ENCODE results near the gene ATP8A2.
A peak's percentile ranks its signal among the peaks of the same experiment; 100 is the strongest.

ATP8A2 gene

GRCh38 chr13:25981060-25981459 is 609.3 kb downstream of the ATP8A2 start:
- no peak for DNase-seq

DNA sequence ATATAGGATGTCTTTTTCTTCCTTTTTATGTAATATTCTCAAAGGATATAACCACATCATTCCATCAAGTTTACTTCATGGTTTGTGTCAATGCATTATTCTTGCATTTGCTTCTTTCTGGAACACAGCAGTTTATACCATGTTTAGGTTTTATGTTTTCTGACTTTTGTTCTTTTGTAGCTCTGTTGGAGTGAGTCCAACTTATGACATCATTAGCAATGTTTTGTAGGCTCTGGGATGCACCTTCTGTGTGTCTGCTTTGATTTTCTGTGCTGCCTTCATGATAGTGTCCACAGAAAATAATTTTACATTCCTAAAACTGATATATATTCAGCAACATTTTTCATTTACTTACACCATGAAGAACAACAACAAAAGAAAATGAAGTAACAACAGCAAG is 611.1 kb downstream of the ATP8A2 start:
- DNase-seq = no peak

DNA sequence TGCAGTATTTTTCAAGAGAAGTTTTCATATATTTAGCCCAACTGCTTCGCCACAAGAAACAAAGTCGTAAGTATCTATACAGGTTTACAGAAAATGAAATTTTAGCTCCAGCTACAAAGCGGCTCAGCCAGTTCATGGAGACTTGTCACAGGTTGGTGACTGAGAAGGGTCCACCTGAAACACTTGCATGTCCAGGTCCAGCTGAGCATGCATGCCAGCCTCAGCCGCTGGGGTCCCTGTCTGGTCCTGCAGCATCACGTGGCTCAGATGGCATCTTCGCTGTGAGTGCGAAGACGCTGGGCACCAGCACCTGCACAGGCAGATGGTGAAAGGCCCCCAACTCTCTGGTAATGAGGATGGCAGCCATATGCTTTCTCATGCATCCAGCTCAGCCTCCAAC is 616.2 kb downstream of the ATP8A2 start:
- DNase-seq = no peak

DNA sequence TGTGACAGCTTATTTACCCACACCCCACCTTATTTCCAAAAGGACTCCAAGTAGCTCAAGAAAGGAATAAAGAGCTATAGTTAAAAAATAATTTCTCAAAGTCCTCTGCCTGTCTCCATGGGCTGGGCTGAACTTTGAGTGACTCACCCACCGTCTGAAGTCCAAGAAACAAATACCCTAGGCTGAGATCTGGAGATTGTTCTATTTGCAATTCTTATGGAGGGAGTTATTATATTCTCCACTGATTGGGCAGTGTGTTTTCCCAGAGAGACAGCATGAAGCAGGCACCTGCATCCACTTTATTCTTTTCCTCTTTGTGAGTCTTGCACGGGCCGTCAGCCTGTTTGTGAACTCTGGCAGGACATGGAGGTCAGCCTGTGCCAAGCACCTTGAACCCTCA is 616.9 kb downstream of the ATP8A2 start:
- DNase-seq = no peak

GRCh38 chr13:25990801-25991200 is 619.0 kb downstream of the ATP8A2 start:
- DNase-seq = no peak

DNA sequence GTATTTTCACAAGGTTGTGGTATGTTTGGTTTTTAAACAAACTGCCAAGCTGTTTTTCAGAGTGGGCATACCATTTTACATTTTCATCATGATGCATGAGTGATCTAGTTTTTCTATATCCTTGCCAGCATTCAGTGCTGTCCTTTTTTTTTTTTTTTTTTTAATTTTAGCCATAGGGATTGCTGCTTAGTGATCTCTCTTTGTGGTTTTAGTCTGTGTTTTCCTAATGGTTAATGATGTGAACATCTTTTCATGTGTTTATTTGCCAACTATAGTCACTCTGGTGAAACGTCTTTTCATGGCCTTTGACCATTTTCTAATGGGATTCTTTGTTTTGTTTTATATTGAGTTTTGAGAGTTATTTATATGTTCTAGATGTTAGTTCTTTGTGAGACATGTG is 620.3 kb downstream of the ATP8A2 start:
- DNase-seq = no peak

DNA sequence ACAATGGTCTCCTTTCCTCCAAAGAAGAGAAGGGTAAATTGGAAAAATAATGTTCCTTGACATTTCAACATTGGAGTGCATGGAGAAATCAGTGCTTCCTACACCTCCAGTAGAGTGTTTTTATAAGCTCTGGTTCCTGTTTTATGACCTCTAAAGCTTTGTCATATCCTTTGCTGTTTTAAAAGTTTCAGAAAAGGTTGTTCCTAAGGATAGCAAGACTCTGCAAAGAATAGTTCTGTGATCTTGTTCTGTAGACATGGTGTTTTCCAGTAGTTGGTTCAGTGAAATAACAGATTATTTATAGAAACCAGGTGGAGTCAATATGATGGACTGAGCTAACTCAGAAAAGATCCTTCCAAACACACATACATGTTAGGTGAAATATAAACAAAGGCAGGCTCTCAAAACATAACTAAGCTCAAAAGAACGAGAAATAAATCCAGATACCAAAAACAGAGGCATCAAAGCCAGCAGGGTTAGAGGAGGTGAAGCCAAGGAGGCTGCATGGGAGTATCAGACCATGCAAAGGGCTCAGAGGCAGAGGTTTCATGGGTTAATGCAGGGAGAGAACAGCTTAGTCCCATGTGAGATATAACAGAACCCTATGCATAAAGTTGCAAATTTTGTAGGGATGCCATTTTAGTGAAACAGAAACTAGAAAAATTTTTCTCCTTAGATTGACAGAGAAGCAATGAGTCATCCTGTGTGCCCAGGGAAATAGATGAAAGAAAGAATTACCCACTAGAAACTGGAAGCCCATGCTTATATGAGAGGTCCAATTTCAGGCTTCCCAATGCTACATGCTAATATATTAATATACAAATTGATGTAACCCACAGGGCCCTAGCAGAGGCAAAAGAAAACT is 635.7 kb downstream of the ATP8A2 start:
- DNase-seq = no peak

- no peak for DNase-seq
Observed at GRCh38 chr13:26010487-26011207, 638.9 kb downstream of the ATP8A2 start.

- DNase-seq = no peak
Observed at GRCh38 chr13:26011208-26011573, 639.4 kb downstream of the ATP8A2 start.

DNA sequence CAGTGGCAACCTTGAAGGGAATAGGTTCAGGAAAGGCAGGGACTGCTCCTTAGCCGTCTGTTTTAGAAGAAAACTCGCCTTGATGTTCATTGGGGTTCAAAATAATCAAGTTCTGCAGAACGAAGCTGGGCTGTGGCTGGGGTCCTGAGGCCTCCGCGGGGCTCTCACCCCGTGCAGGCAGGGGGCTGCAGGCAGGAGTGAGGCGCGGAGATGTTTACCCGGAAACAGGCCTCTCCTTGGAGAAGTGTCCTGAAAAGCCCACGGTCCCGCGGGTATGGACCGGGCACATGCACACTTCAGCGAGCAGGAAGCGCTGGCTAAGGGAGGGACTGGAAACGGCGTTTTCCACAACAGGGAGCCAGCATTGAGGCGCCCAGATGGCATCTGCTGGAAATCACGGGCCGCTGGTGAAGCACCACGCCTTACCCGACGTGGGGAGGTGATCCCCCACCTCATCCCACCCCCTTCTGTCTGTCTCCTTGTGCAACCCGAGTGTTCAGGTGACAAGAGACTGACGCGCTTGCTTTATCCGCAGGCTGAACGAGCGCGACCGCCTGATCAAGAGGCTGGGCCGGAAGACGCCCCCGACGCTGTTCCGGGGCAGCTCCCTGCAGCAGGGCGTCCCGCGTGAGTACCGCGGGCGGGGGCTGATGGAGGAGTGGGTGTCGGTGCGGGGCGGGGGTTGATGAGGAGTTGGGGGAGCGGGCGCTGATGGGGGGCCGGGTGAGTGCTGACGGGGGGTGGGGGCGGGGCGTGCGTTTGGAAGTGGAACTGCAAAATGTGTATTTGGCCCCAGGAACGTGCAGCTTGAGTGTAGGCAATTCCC is 640.4 kb downstream of the ATP8A2 start:
- peak; percentile 13 to 75 (median 47) for DNase-seq

- no peak for DNase-seq
Observed at GRCh38 chr13:26012995-26013394, 641.2 kb downstream of the ATP8A2 start.

DNA sequence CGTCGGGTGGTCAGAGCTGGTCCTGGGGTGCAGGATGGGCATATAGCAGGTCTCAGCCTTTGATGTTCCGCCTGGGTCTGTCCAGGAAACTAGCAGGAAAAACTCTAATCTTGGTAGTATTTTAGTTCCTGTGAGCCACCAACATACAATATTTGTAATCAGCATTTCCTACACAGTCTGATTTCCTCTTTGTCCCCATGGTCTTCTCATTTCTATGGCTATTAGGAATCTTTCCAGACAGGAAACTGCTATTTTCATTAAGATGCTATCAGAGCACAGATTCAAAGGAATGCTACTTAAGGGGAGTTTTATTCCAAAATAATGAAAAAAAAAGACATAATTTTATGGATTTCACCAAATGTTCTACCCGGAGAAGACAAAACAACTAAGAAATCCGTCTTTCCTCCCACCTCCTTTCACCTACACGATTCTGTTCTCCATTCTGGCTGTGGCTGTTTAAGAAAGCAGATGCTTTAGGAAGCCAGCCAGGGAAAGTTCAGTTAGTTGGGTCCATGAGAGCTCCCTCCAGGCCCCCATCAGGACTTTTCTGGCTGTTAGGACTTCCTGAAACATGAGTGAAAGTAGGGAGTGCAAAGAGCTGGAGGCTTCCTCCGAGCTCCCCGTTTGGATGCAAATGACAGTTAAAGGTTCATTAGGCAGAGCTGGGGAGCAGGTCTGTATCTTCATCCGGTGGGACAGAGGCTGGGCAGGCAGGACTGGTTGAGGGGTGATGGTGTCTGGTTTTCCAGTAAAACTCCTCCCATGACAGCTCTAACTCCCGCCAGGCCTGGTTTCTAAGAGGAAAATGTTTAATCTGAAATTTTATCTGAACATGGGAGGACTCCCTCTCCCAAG is 643.7 kb downstream of the ATP8A2 start:
- no peak for DNase-seq

GRCh38 chr13:26016189-26016588 is 644.4 kb downstream of the ATP8A2 start:
- DNase-seq = no peak

GRCh38 chr13:26017196-26017921 is 645.6 kb downstream of the ATP8A2 start:
- no peak for DNase-seq

DNA sequence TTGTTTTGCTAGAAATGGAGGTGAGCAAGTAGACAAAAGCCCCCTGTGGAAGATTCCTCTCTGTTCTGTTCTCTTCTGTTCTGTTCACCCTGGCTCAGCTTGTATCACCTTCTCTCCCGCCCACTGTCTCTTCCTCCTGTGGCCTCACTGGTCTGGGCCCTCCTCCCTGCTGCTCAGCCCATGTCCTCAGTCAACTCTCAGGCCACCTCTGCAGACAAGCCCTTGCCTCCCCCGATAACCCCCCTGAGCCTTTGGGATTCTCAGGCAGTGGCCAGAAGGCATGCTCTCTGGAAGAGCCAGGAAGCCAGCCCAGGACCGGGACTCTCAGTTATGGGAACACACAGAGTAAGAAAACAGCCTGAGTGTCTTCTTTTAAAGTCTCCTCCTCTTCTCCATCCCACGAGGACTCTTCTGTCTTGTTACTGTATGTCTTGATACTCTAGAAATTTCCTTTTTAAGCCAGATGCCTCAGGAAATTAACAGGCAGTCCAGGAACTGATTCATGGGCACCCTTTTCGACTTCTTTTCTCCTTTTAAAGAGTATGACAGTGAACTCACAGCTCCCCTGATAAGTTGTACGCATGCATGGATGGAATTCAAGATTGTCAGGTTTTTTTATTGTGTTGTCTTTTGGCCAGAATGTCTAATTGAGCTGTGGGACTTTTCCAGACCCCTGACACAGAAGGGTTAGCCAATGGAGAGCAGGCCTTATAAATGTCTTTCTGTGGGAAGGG is 646.3 kb downstream of the ATP8A2 start:
- DNase-seq = no peak

GRCh38 chr13:26019251-26019650 is 647.5 kb downstream of the ATP8A2 start:
- DNase-seq = no peak

DNA sequence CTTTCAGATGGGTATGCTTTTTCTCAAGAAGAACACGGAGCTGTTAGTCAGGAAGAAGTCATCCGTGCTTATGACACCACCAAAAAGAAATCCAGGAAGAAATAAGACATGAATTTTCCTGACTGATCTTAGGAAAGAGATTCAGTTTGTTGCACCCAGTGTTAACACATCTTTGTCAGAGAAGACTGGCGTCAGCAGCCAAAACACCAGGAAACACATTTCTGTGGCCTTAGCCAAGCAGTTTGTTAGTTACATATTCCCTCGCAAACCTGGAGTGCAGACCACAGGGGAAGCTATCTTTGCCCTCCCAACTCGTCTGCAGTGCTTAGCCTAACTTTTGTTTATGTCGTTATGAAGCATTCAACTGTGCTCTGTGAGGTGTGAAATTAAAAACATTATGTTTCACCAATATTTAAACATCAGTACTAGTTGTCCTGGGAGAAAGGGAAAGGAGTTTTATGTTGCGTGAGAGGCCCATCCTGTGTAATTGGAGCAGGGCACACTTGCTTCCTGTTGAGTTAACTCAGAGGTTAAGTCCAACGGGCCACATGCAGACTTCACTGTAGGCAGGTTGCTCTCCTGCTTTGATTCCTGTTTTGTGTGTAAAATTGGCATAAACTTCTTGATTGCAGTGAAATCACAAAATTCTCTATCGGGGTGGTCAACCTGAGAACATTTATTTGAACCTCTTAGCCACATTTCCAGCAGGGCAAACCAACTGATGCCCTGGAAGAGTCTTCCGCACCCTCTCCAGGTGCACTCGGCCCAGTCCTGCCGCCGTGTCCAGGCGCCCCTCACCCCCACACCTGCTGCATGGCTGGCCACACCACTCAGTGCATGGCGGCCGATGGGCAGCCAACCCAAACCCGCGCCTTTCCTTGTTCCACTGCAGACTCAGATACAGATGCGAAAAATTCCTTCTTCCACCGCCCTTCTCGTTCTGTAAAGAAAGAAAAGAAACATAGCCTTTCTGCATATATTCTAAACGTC is 648.4 kb downstream of the ATP8A2 start:
- DNase-seq = no peak

DNA sequence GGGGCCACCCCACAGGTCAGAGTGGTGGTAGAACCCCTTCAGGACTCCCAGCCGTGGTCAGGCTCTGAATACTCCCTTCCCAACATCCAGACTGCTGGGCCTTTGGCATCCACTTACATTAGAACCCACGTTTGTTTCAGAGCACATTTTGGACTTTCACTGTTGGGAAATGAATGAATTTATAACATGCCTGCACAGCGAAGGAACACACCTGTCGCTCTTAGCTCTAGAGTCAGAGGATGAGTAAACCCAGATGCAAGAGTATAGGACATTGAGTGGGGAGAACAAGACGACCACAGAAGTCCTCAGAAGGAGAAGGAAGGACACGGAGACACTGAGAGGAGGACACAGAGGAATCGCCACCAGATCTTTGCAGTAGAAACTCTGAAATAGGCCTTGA is 649.1 kb downstream of the ATP8A2 start:
- DNase-seq = no peak

GRCh38 chr13:26021516-26021915 is 649.7 kb downstream of the ATP8A2 start:
- no peak for DNase-seq

- DNase-seq = no peak
Observed at GRCh38 chr13:26021956-26022355, 650.2 kb downstream of the ATP8A2 start.
